Right renal pelvis (tissue), 4 donors: ENCODE measurements around the gene BICD2. TPM values are rescaled to one million over a fixed set of nuclear protein-coding genes. Genes with fewer than 3 reads are reported as not detected.

Source experiments
- DNase-seq, 4 donors: peaks; one replicate each; pipeline ENCODE4 v3.0.0-alpha.2; 2013; ENCODE audit warnings: low read depth in 4 of 4, low spot score in 3 of 4, missing footprints in 1 of 4
- polyA plus RNA-seq, 4 donors: library from polyadenylated mRNA; unstranded; fragments of 120-200 nt; gene quantifications; one replicate each; pipeline ENCODE4 v1.2.1, GENCODE V29; 2013; ENCODE audit not compliant: insufficient read length in 4 of 4

BICD2 gene
- polyA plus RNA-seq, 4 donors = 29.1 to 32.0 (median 30.9) TPM

GRCh38 chr9:92716557-92716956 lies 48.1 kb downstream of the BICD2 start:
- peak; percentile 20 to 35 (median 28) for DNase-seq

- no peak for DNase-seq
Observed at GRCh38 chr9:92715488-92716231, 49.0 kb downstream of the BICD2 start.

- DNase-seq = no peak
Observed at GRCh38 chr9:92714787-92715487, 49.7 kb downstream of the BICD2 start.

- DNase-seq = no peak
Observed at GRCh38 chr9:92714016-92714415, 50.6 kb downstream of the BICD2 start.

- DNase-seq = no peak
Observed at GRCh38 chr9:92713528-92713927, 51.1 kb downstream of the BICD2 start.

GRCh38 chr9:92712767-92713166 lies 51.9 kb downstream of the BICD2 start:
- DNase-seq = no peak

- no peak for DNase-seq
Observed at GRCh38 chr9:92711844-92712243, 52.8 kb downstream of the BICD2 start.

- no peak for DNase-seq
Observed at GRCh38 chr9:92711146-92711545, 53.5 kb downstream of the BICD2 start.

GRCh38 chr9:92710368-92710767 lies 54.3 kb downstream of the BICD2 start:
- no peak for DNase-seq

GRCh38 chr9:92709954-92710353 lies 54.7 kb downstream of the BICD2 start:
- DNase-seq = no peak

- DNase-seq = no peak
Observed at GRCh38 chr9:92709240-92709639, 55.4 kb downstream of the BICD2 start.

- no peak for DNase-seq
Observed at GRCh38 chr9:92707530-92707929, 57.1 kb downstream of the BICD2 start.

GRCh38 chr9:92706218-92706940 lies 58.3 kb downstream of the BICD2 start:
- no peak for DNase-seq

GRCh38 chr9:92704528-92704927 lies 60.1 kb downstream of the BICD2 start:
- DNase-seq = no peak

GRCh38 chr9:92696619-92697018 lies 68.0 kb downstream of the BICD2 start:
- DNase-seq = no peak

- DNase-seq = no peak
Observed at GRCh38 chr9:92686954-92687353, 77.7 kb downstream of the BICD2 start.

- no peak for DNase-seq
Observed at GRCh38 chr9:92685022-92685421, 79.6 kb downstream of the BICD2 start.

GRCh38 chr9:92682269-92682668 lies 82.4 kb downstream of the BICD2 start:
- DNase-seq = no peak

GRCh38 chr9:92680166-92681119 lies 84.2 kb downstream of the BICD2 start:
- no peak for DNase-seq

GRCh38 chr9:92679413-92680165 lies 85.0 kb downstream of the BICD2 start:
- no peak for DNase-seq
